Coronary artery (tissue), 2 donors: ENCODE measurements around the gene RADIL.
A peak's percentile ranks its signal among the peaks of the same experiment; 100 is the strongest.

Source experiments
- DNase-seq: peaks from one replicate; pipeline ENCODE4 v3.0.0-alpha.2; 2017; ENCODE audit warnings: low spot score
- H3K27ac ChIP-seq, 2 donors: fragments of 200-600 bp; sonication (generic); one replicate each; pipeline ENCODE4 v1.5.1; 2016 to 2019
- H3K4me3 ChIP-seq: fragments of 200-600 bp; sonication (generic); 2 replicates; pipeline ENCODE4 v1.5.1; 2016; ENCODE audit warnings: mild to moderate bottlenecking, moderate library complexity
- TF ChIP-seq, protein P1 (sequence below): fragments of 200-600 bp; sonication (generic); IDR thresholded peaks from one replicate; pipeline ENCODE4 v1.5.1; 2019; ENCODE audit warnings: antibody characterized with exemption

RADIL gene

DNA sequence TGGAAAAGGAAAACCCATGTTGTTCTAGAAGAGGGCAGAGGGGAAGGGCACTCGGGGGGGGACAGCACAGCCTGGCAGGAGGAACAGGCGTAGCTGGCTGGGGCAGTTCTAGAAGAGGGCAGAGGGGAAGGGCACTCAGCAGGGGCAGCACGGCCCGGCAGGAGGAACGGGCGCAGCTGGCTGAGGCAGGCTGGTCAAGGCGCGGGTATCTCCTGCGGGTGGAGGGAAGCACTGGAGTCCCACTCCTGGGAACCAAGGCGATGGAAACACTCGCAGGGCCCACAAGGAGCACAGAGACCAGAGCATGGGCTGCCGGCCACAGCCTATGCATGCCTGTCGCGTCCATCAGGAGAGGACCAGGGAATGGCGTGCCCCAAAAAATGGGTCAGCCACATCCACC, 58.4 kb downstream of the RADIL start:
- Histone ChIP-seq H3K4me3 (no peak overlapping the region), H3K27ac (no peak overlapping the region)
- TF ChIP-seq, protein P1, sequence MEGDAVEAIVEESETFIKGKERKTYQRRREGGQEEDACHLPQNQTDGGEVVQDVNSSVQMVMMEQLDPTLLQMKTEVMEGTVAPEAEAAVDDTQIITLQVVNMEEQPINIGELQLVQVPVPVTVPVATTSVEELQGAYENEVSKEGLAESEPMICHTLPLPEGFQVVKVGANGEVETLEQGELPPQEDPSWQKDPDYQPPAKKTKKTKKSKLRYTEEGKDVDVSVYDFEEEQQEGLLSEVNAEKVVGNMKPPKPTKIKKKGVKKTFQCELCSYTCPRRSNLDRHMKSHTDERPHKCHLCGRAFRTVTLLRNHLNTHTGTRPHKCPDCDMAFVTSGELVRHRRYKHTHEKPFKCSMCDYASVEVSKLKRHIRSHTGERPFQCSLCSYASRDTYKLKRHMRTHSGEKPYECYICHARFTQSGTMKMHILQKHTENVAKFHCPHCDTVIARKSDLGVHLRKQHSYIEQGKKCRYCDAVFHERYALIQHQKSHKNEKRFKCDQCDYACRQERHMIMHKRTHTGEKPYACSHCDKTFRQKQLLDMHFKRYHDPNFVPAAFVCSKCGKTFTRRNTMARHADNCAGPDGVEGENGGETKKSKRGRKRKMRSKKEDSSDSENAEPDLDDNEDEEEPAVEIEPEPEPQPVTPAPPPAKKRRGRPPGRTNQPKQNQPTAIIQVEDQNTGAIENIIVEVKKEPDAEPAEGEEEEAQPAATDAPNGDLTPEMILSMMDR = no peak
- DNase-seq = no peak

DNA sequence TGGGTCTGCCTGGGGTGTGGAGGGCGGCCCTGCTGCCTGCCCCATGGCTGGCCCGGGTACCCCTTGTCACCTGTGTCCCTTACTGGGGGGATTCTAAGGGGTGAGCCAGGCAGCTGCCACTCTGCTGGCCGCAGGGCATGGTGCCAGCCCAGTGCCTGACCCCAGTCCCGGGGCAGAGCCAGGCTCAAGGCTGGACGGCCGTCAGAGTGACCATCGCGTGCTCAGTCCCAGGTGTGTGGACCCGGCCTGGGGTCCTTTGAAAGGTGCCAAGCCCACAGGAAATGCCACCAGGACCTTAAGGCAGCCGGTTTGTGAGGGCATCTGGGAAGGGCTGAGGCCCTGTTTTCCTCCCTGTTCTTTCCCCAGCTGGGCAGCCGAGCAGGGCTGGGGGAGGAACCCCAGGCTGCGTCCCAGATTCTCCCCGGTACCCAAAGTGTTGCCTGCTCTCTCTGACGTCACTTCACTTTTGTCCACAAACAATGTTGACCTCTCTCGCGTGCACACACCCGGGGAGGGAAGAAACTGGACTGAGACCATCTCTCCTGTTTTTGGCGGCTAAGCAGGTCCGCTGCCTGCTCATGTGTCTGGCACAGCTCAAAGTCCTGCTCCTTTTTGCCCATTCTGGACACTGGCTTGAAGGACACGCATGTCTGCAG, 59.3 kb downstream of the RADIL start:
- TF ChIP-seq, protein P1 = no peak
- no peak for DNase-seq
- H3K4me3 ChIP-seq = no peak overlapping the region

DNA sequence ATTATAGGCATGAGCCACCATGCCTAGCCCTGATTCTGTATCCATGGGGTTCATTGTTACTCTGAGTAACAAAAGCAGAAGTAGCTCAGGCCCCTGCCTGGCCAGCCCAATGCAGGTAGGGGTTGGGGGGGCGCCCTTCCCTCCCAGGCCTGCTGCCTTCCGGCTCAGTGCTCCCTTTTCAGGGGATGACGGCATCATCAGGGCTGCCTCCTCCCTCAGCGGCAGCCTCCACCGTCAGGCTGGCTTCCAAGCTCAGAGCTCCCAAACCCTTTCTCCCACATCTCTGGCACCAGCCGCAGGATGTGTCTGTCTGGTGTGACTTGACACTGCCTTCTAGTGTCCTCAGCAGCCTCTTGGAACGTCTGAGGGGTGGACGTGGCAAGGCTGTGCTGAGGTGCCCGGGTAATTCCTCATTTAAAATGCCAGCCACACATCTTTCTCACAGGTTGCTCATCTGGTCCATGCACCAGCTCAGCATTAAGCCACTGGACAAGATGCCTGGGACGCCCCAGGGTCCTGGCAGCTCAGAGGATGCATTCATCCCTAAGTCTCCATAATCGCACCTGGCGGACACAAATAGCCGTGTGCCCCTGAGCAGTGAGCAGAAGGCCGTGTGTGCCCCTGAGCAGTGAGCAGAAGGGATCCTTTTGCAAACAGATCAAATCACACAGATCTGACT, 59.9 kb downstream of the RADIL start:
- TF ChIP-seq, protein P1 = no peak
- no peak overlapping the region for H3K4me3 ChIP-seq
- no peak for DNase-seq
- H3K27ac ChIP-seq = no peak overlapping the region

More for the DNA sequence above, 59.3 kb downstream of the RADIL start:
- no peak overlapping the region for H3K27ac ChIP-seq

DNA sequence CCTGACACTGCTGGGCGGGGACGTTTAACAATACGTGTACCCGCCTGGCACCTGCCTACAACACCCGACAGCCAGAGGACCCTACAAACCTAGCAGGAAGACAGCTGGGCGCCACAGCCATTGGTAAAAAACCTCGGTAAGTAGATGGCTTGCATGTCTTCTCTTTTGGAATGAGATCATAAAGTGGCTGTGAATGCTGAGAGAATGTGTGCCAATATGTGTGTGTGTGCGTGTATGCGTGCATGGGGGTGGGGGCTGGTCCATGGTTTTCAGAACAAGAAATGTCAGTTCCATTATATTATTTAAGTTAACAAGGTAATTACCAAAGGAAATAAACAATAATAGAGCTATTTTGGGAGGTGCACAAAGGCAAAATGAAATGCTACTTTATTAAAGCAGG, 60.8 kb downstream of the RADIL start:
- DNase-seq = no peak
- no peak overlapping the region for H3K4me3 ChIP-seq
- TF ChIP-seq, protein P1 = no peak
- no peak overlapping the region for H3K27ac ChIP-seq

DNA sequence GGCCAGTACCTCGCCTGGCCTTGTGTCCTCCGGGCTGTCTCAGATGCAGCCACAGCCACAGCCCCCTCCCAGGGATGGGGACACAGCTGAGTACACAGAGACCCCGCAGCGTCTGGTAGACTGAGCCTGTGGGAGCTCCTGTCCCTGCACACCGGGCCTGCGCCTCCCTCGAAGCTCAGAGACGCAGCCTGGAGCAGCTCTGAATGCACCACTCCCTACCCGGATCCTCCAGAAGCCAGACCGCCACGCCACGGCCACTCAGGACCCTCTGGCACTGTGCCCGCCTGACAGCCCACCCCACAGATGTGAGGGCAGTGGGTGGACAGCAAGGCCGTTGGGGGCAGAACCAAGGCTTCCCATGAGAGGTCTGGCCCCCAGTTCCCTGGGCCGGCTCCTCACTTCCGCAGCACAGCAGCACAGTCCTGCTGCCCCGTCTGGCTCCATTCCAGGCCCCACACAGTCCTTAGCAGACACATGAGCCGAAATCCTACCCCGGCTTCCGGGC, 62.5 kb downstream of the RADIL start:
- no peak for DNase-seq
- Histone ChIP-seq H3K4me3 (no peak overlapping the region), H3K27ac (peak overlapping the region in 1 of 2 donors; percentile 49)
- TF ChIP-seq, protein P1 = no peak

DNA sequence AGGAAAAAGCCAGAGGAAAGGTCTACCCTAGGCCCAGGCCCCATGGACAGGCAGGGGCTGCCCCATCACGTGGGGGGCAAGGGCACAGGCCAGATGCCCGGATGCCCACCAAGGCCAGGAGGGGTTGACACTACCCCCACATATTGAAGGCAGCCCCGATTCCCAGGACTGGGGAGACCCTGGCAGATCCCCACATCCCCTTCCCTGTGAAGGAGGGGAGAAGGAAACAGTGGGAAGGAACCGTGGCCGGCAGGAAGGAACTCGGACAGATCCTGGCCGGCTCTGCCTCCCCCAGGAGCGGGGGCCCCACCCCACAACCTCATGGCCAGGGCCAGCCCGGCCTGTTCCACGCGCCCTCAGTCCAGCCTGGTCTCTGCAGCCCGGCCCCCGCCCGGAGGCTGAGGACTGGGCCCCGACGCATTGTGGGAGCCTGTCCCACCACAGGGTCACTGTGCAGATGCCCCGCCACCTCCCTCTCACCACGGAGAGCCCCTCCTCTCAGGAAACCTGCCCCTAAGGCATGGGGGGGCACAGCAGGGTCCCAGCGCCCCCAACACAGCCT, 63.0 kb downstream of the RADIL start:
- TF ChIP-seq, protein P1 = no peak
- no peak for DNase-seq
- Histone ChIP-seq H3K27ac (peak overlapping the region in 1 of 2 donors; percentile 49), H3K4me3 (peak overlapping the region; percentile 48)
